Spleen (tissue), 7 donors: ENCODE measurements around the gene PXMP4.

Experiments
- CTCF ChIP-seq, 11 experiments: fragments of 200-600 bp in 7 of 11; fragments of 450-650 bp in 4 of 11; sonication (generic) in 4 of 11; IDR thresholded peaks in 8 of 11; conservative IDR thresholded peaks in 3 of 11; 1 replicate in 7 of 11; 2 replicates in 4 of 11; pipeline versions ENCODE4 v1.4.0 to v1.8.0; 2016 to 2021; ENCODE audit warnings: antibody characterized with exemption in 11 of 11, inconsistent platforms in 4 of 11, mild to moderate bottlenecking in 1 of 11
- POLR2A ChIP-seq, 3 donors: fragments of 450-650 bp; IDR thresholded peaks; one replicate each; pipeline ENCODE4 v1.5.1; 2017; ENCODE audit warnings: antibody characterized with exemption in 3 of 3, mild to moderate bottlenecking in 1 of 3
- donor health status: DM: no; HTN: no; CAD: no; lungs with moderate emphysema.
- donor health status: DM: no; HTN: no; CAD: no.
- donor health status: DM: no; HTN: no; CAD: no.

GRCh38 chr20:33666293-33667244, 53.5 kb downstream of the PXMP4 start, which contains the start of gene ACTL10:
- TF ChIP-seq CTCF (IDR thresholded peaks at IDR 0.05 in 8 of 11, conservative IDR thresholded peaks at IDR 0.05 in 3 of 11) (peak in 8 of 11 experiments; percentile 21 to 45 (median 36)), POLR2A (IDR thresholded peaks at IDR 0.05) (peak in 1 of 3 donors; percentile 88)
